GM12875 (cell line): ENCODE measurements around the gene USP6NL.
A peak's percentile ranks its signal among the peaks of the same experiment; 100 is the strongest.

Experiments
- H3K4me3 ChIP-seq: one replicate; pipeline ENCODE4 v1.5.1; 2011; ENCODE audit warnings: low read depth, low read length, control low read depth
- TF ChIP-seq, protein P1 (sequence below): IDR thresholded peaks from 2 replicates; pipeline ENCODE4 v1.5.1; 2011; ENCODE audit warnings: low read depth, mild to moderate bottlenecking, control low read depth, inconsistent platforms, low read length, moderate library complexity, borderline replicate concordance; ENCODE audit not compliant: insufficient read depth

The USP6NL gene

DNA sequence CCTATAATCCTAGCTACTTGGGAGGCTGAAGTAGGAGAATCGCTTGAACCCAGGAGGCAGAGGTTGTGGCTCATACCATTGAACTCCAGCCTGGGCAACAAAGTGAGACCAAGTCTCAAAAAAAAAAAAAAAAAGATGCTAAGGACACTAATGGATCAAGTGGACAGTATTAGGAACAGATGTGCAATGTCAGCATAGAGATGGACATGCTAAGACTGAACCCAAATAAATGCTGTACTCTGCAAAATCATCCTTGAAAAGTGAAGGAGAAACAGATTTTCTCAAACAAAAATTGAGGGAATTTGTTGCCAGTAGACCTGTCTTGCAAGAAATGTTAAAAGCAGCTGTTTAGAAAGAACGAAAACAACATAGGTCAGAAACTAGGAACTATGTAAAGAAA, 194.5 kb downstream of the USP6NL start:
- TF ChIP-seq, protein P1, sequence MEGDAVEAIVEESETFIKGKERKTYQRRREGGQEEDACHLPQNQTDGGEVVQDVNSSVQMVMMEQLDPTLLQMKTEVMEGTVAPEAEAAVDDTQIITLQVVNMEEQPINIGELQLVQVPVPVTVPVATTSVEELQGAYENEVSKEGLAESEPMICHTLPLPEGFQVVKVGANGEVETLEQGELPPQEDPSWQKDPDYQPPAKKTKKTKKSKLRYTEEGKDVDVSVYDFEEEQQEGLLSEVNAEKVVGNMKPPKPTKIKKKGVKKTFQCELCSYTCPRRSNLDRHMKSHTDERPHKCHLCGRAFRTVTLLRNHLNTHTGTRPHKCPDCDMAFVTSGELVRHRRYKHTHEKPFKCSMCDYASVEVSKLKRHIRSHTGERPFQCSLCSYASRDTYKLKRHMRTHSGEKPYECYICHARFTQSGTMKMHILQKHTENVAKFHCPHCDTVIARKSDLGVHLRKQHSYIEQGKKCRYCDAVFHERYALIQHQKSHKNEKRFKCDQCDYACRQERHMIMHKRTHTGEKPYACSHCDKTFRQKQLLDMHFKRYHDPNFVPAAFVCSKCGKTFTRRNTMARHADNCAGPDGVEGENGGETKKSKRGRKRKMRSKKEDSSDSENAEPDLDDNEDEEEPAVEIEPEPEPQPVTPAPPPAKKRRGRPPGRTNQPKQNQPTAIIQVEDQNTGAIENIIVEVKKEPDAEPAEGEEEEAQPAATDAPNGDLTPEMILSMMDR: no peak
- H3K4me3 ChIP-seq: no peak overlapping the region

DNA sequence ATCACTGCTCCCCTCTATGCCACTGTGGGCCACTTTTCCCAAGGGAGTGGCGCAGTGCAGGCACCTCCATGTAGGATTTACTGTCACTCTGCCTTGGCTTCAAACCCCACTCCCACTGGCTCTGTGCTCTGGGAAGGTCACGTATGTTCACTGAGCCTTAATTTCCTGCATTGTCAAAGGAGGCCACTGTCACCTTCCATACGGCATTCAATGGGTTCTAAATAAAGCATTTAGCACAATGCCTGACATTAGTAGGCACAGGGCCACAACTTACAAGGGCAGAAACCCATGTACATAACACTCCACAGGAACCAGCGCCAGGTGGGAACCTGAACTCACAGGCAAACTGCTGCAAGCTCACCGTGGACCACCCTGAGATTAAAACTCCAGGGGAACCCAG, 196.4 kb downstream of the USP6NL start:
- no peak overlapping the region for H3K4me3 ChIP-seq

DNA sequence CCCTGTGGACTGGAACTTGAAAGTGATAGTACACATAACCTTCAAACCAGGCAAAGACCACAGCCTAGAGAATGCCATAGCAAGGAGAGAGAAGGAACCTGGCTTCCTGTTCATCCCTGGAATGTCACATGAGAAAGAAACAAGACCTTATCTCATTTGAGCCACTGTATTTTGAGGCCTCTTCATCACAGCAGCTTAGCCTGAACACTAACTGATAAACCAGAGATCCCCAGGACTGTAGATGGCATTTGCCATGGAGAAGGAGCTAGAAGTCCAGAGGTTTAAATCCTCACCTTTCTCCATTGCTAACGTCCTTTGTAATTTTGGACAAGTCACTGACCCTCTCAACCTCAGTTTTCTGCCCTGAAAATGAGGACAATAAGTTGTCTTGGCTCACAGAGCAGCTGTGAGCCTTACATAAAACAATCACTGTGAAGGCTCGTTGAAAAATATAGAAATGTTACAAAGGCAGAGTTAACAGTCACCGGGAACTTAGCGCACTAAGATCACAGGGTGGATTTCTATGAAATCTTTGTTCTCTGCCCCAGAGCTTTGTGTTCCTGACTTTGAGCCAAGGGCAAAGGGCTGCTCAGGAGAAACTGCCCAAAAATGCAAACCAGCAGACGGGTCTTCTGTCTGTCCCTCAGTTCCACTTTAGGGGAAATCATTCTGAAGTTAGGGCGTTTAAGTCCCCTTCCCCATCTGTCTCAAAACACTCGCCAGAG, 197.0 kb downstream of the USP6NL start:
- no peak overlapping the region for H3K4me3 ChIP-seq
- TF ChIP-seq, protein P1: no peak

More for the DNA sequence above, 196.4 kb downstream of the USP6NL start:
- TF ChIP-seq, protein P1: no peak

DNA sequence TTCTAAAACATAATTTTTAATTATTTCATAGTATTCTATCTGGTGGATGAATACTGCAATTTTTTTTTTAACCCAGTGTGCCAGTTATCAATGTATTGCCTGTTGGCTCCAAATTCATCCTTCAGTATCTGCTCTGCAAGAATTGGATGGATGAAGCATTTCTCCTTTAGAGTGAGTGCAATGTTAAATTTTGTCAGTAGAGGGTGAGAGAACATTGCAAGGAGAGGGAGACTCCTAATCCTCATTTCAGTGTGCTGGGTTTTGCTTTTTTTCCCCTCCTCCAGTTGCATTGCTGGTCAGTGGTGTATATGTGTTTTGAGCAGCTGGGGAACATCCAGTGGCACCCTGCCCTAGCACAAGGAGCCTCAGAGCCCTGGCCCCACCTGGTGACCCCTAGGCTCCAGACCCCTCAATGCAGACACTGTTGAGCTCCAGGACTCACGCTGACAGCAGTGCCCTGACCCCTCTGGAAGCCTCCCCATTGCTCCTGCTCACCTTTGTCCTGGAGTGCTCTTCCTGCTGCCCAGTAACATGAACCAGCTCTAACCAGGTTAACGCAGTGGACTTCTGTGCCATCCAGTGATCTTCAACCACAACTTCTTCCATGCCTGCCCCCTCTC, 199.4 kb downstream of the USP6NL start:
- TF ChIP-seq, protein P1: peak; percentile 31; the same call in 1 of the 2 replicates

DNA sequence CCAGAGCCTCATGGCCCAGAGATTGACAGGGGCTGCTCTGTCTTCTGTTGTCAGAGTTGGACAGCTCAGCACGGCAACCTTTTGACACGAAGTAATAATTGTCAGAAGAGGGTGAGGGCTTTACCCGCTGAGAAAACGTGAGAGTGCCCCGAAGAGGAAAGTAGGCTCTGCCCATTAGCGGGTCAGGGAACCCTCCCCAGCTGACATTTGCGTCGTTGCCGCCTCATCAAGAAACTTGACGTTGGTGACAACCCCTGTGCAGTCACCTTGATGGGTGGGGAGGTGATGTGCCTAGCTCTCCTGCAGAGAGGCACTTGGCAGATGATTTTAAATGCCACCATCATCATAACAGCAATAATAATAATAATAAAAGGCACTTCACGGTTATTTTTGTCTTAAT, 202.1 kb downstream of the USP6NL start:
- TF ChIP-seq, protein P1: no peak
- no peak overlapping the region for H3K4me3 ChIP-seq

More for the DNA sequence above, 199.4 kb downstream of the USP6NL start:
- no peak overlapping the region for H3K4me3 ChIP-seq

DNA sequence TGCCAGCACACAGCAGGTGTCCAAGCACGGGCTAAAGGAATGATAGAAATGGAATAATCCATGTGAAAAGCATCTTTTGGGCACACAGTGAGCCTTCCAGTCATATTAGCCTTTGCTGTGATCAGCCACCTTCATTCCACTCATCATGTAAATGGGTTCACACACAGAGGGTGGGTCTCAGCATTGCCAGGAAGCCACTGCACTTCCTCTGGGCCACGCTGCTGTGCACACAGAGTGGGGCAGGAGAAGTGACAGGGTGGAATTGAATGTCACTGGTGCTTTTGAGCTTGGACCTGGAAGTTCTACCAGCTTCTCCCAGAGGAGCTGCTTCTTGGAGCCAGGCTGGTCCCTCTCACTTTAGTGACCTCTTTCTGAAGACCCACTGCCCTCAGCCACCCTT, 203.5 kb downstream of the USP6NL start:
- TF ChIP-seq, protein P1: no peak
- no peak overlapping the region for H3K4me3 ChIP-seq

DNA sequence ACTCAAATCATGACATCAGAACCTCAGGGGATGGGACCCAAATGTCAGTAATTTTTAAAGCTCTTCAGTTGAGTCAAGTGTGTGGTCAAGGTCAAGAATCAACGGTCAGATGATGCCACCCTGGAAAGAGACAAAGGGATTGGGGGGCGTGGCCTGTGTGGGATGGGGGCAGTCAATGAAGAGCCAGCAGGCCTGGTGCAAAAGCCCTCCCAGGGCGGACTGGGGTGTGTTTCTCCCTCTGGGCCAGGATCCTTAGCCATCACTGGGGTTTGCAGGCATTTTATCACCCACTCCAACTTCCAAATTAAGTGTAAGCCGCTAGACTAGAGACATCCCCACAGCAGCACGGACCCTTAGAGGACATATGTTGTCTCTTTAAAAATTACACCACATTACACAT, 204.7 kb downstream of the USP6NL start:
- TF ChIP-seq, protein P1: no peak
- H3K4me3 ChIP-seq: no peak overlapping the region
